Embryonic facial prominence (tissue), 1 donor: ENCODE measurements around the gene ZNF420.
A peak's percentile ranks its signal among the peaks of the same experiment; 100 is the strongest.

Experiments used
- DNase-seq: peaks from one replicate; pipeline ENCODE4 v3.0.0-alpha.2; 2016; ENCODE audit errors: extremely low spot score

ZNF420 gene

DNA sequence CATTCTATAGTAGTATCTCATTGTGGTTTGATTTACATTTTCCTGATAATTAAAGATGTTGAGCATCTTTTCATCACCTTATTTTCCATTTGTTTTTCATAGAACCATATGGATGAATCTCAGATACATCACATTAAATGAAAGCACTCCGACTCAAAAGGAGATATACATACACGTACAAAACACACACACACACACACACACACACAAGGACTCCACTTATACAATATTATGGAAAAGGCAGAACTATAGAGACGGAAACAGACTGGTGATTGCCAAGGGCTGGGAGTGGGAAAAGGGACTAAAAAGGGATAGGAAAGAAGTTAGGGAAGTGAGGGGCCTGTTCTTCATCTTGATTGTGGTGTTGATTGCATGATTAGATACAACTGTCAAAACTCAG is 70.0 kb downstream of the ZNF420 start:
- DNase-seq = no peak

DNA sequence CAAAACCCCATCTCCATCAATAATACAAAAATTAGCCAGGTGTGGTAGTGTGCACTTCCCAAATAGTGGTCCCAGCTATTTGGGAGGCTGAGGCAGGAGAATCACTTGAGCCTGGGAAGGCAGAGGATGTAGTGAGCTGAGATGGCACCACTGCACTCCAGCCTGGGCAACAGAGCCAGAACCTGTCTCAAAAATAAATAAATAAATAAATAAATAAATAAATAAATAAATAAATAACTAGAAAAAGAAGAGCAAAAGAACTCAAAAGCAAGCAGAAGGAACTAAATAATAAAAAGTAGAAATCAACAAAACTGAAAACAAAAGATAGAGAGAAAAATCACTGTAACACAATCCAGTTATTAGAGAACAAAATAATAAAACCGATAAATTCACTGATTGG is 81.9 kb downstream of the ZNF420 start:
- no peak for DNase-seq

DNA sequence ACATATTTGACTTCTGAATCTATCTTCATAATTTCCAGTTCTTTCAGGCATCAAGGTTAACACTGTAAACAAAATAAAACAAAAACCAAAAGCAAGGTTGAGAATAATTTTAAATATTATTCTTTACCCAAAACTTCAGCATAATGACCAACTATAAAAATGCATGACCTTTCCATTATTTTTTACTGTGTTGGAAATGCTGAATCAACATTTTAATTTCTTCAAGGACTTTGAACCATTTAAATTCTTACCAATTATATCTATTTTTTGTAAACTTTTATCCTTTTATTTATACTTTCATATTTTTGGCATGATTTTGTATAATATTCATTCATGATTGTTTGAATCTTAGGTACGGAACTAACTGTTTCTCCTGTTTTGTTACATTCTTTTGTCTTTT is 87.4 kb downstream of the ZNF420 start:
- no peak for DNase-seq

DNA sequence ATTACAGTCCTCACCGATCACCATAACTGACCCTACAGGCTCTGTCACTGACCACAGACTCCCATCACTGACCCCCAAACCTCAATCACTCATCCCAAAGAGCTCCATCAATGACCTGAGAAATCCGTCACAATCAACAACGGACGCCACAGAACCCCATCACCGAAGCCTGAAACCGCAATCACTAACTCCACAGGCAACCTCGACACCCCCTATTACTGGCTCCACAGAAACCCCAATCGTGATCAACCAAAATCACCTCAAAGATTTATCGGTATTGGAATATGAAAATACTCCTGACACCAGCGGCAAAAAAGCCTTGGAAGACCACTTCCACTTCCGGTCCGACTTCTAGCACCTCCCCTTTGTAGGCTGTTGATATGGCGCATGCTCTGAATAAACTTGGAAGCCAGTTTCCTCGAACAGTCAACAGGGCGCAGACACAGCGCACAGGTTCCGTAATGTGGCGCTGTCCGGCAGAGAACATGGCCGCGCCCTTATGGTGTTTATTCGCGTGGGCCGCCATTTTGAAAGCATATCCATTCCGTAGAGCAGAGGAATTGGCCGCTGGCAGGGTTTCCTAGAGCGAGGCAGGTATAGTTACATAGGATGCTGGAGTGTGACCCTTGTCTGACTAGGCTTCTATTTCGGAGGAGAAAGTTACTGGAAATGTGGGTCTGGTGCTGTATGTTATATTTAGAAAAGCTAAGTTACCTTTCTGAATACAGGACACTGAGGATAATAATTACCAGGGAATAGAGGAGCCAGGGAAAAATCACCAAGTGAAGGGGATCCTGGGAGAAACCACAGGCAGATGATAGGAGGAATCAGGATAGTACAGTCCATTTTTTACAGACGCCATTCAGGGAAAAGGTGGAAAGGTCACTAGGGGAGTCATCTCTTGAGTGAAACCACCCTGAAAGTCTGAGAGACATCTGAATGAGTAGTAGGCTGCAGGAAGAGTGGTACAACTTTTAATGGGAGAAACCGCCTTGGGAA is 94.4 kb downstream of the ZNF420 start, which contains the start of gene ZNF585A:
Gene ZNF585A, minus strand, starts transcription at position 328 of the 999 bp plus-strand sequence. CDS start 2,785 bp downstream, outside the sequence.
- DNase-seq = peak; percentile 95
